Kidney (tissue), 14 donors: ENCODE results near the gene PPP2R2D. TPM values are rescaled to one million over a fixed set of nuclear protein-coding genes. Genes with fewer than 3 reads are reported as not detected.
A peak's percentile ranks its signal among the peaks of the same experiment; 100 is the strongest.
"Not testable (repeated sequence)": the region's sequence is repeated elsewhere in the genome, so short reads cannot be mapped to it uniquely, and the experiment has no call there.

ENCODE experiments used
- DNase-seq, 5 donors: peaks; one replicate each; pipeline ENCODE4 v3.0.0-alpha.2; 2013 to 2020
- FAIRE-seq: peaks from 2 replicates; lab custom pipeline; 2012; peaks lifted over from hg19 to GRCh38; lab: Jason Lieb, UNC
- H3K27ac ChIP-seq, 2 donors: one replicate each; pipeline ENCODE4 v1.7.0; 2013; ENCODE audit warnings: low read depth in 2 of 2, low read length in 2 of 2, inconsistent platforms in 1 of 2
- H3K27me3 ChIP-seq: one replicate; pipeline ENCODE4 v1.7.1; 2013; ENCODE audit warnings: low read length, inconsistent platforms; ENCODE audit not compliant: control insufficient read depth, insufficient read depth
- H3K36me3 ChIP-seq, 3 donors: one replicate each; pipeline versions ENCODE4 v1.7.0 to v1.7.1; 2013; ENCODE audit warnings: low read length in 3 of 3, control low read depth in 1 of 3, inconsistent platforms in 1 of 3; ENCODE audit not compliant: insufficient read depth in 3 of 3, control insufficient read depth in 2 of 3
- H3K4me1 ChIP-seq, 3 donors: one replicate each; pipeline versions ENCODE4 v1.7.0 to v1.7.1; 2013; ENCODE audit warnings: low read length in 3 of 3, inconsistent platforms in 1 of 3, low read depth in 1 of 3; ENCODE audit not compliant: control insufficient read depth in 2 of 3, insufficient read depth in 2 of 3
- H3K4me3 ChIP-seq, 3 donors: one replicate each; pipeline versions ENCODE4 v1.7.0 to v1.8.1; 2013; ENCODE audit warnings: low read length in 3 of 3, control low read depth in 1 of 3, inconsistent platforms in 1 of 3
- H3K9ac ChIP-seq, 3 donors: one replicate each; pipeline versions ENCODE4 v1.7.0 to v1.7.1; 2013; ENCODE audit warnings: low read length in 3 of 3, control low read depth in 1 of 3, inconsistent platforms in 1 of 3
- H3K9me3 ChIP-seq, 3 donors: one replicate each; pipeline versions ENCODE4 v1.7.0 to v1.7.1; 2013; ENCODE audit warnings: low read length in 3 of 3, control low read depth in 1 of 3, inconsistent platforms in 1 of 3; ENCODE audit not compliant: control insufficient read depth in 2 of 3, insufficient read depth in 1 of 3
- CTCF ChIP-seq: IDR thresholded peaks from 3 replicates; pipeline ENCODE4 v1.5.1; 2012; ENCODE audit warnings: mild to moderate bottlenecking, moderate library complexity, borderline replicate concordance; ENCODE audit not compliant: insufficient read depth; ENCODE audit errors: extremely low read depth
- intact Hi-C: fragments of 100-400 bp; cut with DNase I; formaldehyde crosslinking; loops from one replicate; pipeline ENCODE4 v1.11.1; 2022
- polyA plus RNA-seq: library from polyadenylated mRNA; stranded (reverse); fragments of 350-450 nt; fragmentation: Illumina TruSeq; extraction: RNeasy Lipid Tissue Mini Kit (QIAGEN cat#74804); gene quantifications from one replicate; pipeline ENCODE4 v1.2.3, GENCODE V29; 2014; ENCODE audit warnings: low read depth, low replicate concordance; ENCODE audit not compliant: insufficient read depth
- total RNA-seq: library from RNA; stranded (reverse); fragmentation: NEBNext Ultra II Directional; extraction: Animal tissue kit (Norgen Biotek cat#: 25700); gene quantifications from one replicate; pipeline ENCODE4 v1.2.1, GENCODE V29; 2021
- donor health status: control.
- donor health status: control.
- donor health status: control.
- donor health status: control.
- donor health status: control.
- donor health status: DM: yes; HTN: yes; CAD: no.
- donor health status: Normal renal cell carcinoma (clear cell type).

PPP2R2D gene
- total and polyA plus RNA-seq, 2 donors from 2014 or later, result 28.3 to 34.8 TPM

- no peak overlapping the region for H3K4me3 ChIP-seq
- H3K4me1 ChIP-seq, result peaks cover 0 to 17% (median 7%) of the 10 kb centered on the region in 3 donors
- no peaks in the 10 kb centered on the region for H3K9me3 ChIP-seq
- intact Hi-C loops, result no loop called here
- H3K9ac ChIP-seq, result no peak overlapping the region
- no peak overlapping the region for H3K27ac ChIP-seq
- no peaks in the 10 kb centered on the region for H3K27me3 ChIP-seq
- peaks cover 13 to 53% (median 37%) of the 10 kb centered on the region in 3 donors for H3K36me3 ChIP-seq
- peak in 1 of 5 donors; percentile 7 for DNase-seq
- TF ChIP-seq CTCF, result no peak
- FAIRE-seq, result no peak
Observed at GRCh38 chr10:131948501-131948900, 47.7 kb downstream of the PPP2R2D start.

- DNase-seq (peak in 2 of 5 donors; percentile 19 to 54), FAIRE-seq (no peak)
- no peak overlapping the region for H3K4me3 ChIP-seq
- peaks cover 13 to 53% (median 37%) of the 10 kb centered on the region in 3 donors for H3K36me3 ChIP-seq
- H3K4me1 ChIP-seq, result peaks cover 0 to 9% (median 7%) of the 10 kb centered on the region in 3 donors
- H3K9me3 ChIP-seq, result no peaks in the 10 kb centered on the region
- no peaks in the 10 kb centered on the region for H3K27me3 ChIP-seq
- intact Hi-C loops, result no loop called here
- no peak overlapping the region for H3K27ac ChIP-seq
- TF ChIP-seq CTCF, result no peak
- H3K9ac ChIP-seq, result no peak overlapping the region
Observed at GRCh38 chr10:131949041-131949862, 48.4 kb downstream of the PPP2R2D start.

- H3K36me3 ChIP-seq, result peaks cover 13 to 59% (median 42%) of the 10 kb centered on the region in 3 donors
- H3K9ac ChIP-seq, DNase-seq, intact Hi-C loops, FAIRE-seq, H3K27ac ChIP-seq, H3K4me1 ChIP-seq, H3K27me3 ChIP-seq, H3K9me3 ChIP-seq, H3K4me3 ChIP-seq: not testable (repeated sequence)
Observed at GRCh38 chr10:131949908-131950307, 49.1 kb downstream of the PPP2R2D start.

- Histone ChIP-seq H3K9me3 (no peaks in the 10 kb centered on the region), H3K36me3 (peaks cover 4 to 54% (median 23%) of the 10 kb centered on the region in 3 donors)
Observed at GRCh38 chr10:131954356-131954965, 53.7 kb downstream of the PPP2R2D start.

More at GRCh38 chr10:131954356-131954965, 53.7 kb downstream of the PPP2R2D start:
- no peaks in the 10 kb centered on the region for H3K4me1 ChIP-seq
- intact Hi-C loops, result no loop called here
- H3K27me3 ChIP-seq, result no peaks in the 10 kb centered on the region
- no peak for FAIRE-seq
- H3K27ac ChIP-seq, result no peak overlapping the region
- H3K9ac ChIP-seq, result no peak overlapping the region
- H3K4me3 ChIP-seq, result no peak overlapping the region
- DNase-seq, result no peak
- TF ChIP-seq CTCF, result no peak
